ES-I3 (cell line): ENCODE data around the gene ATG5.

Experiments
- H3K36me3 ChIP-seq: 2 replicates; pipeline ENCODE4 v1.6.1; 2013; ENCODE audit warnings: mild to moderate bottlenecking, low read length, control low read depth, moderate library complexity; ENCODE audit not compliant: insufficient read depth
- H3K4me1 ChIP-seq: 2 replicates; pipeline ENCODE4 v1.6.1; 2013; ENCODE audit warnings: mild to moderate bottlenecking, control low read depth, low read length; ENCODE audit not compliant: insufficient read depth
- H3K9ac ChIP-seq: 2 replicates; pipeline ENCODE4 v1.6.1; 2013; ENCODE audit warnings: low read depth, mild to moderate bottlenecking, low read length, moderate library complexity
- H3K9me3 ChIP-seq: 2 replicates; pipeline ENCODE4 v1.6.1; 2013; ENCODE audit warnings: mild to moderate bottlenecking, low read length, moderate library complexity; ENCODE audit not compliant: control insufficient read depth, insufficient read depth

ATG5 gene

DNA sequence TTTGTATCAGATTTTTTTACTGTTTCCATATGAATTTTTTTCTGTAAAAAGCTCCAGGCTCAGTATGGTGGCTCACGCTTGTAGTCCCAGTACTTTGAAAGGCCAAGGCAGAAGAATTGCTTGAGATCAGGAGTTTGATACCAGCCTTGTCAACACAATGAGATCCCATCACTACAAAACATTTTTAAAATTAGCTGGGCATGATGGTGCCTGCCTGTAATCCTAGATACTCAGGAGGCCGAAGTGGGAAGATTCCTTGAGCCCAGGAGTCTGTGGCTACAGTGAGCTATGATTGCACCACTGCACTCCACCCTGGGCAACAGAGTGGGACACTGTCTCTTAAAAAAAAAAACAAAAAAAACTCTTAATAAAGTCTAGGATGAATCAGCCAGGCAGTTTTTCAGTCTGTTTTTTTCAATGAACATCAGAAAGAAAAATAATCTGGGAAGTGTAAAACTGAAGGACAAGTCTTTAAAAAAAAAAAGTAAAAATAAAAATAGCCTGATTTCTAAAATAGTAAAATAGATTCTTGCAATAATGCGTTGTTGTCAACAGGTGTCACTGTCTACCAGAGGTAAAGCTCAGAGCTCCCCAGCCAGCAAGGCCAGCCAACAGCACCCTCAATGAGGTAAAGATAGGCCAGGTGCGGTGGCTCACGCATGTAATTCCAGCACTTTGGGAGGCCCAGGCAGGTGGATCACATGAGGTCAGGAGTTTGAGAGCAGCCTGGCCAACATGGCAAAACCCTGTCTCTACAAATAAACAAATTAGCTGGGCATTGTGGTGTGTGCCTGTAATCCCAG is 9.3 kb upstream of the ATG5 start:
- Histone ChIP-seq H3K36me3 (no peaks in the 10 kb centered on the region), H3K4me1 (no peaks in the 10 kb centered on the region), H3K9me3 (no peaks in the 10 kb centered on the region), H3K9ac (no peak overlapping the region)

DNA sequence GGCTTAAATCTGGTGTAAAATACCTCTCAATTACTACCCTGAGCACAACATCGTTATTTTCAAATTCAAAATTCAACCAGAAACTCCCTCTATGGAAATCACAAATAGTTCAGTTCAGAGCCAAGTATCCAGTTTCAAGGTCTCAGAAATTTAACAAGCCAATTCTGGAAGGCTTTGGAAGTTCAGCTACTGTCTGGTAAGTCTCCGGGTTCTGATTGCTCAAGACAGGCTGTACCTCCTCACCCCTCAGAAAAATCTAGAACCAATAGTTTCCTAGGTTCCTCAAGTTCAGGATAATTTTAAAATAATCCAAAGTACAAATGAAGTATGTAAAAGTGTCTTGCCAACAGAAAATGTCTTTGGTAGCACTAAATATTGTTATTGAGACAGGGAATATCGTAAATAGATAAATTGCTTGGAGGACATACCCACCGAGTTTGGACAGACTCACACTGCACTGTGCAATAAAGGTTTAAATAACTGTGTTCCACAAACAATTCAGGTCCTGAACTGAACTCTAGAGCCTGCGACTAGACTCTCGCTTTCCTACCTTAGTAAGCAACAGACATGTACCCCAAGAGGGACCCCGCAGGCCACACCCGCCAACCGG is 729 bp downstream of the ATG5 start:
- no peaks in the 10 kb centered on the region for H3K36me3 ChIP-seq
- H3K9ac ChIP-seq: peak overlapping the region; percentile 91
- no peaks in the 10 kb centered on the region; the same call in 1 of the 2 replicates for H3K9me3 ChIP-seq
- H3K4me1 ChIP-seq: peaks cover 7% of the 10 kb centered on the region; the same call in 1 of the 2 replicates

DNA sequence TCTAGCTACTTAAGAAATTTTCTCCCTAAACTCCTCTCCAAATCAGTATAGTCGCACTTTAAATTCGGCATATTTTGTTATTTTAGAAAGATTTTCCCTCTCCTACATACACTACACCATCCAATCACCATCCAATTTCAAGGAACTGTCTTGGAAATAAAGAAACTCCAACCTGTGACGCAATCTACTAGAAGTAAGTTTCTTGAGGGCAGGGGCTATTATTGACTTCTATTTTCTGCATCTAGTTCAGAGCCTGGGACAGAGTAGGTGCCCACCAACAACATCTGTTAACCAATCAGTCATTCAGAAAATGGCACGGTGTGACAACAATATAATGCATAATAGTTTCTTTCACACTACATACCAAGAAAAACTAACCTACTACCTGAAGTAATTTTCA is 3.6 kb downstream of the ATG5 start:
- Histone ChIP-seq H3K9me3 (no peaks in the 10 kb centered on the region; the same call in 1 of the 2 replicates), H3K36me3 (no peaks in the 10 kb centered on the region), H3K4me1 (peaks cover 7% of the 10 kb centered on the region; the same call in 1 of the 2 replicates), H3K9ac (no peak overlapping the region)

DNA sequence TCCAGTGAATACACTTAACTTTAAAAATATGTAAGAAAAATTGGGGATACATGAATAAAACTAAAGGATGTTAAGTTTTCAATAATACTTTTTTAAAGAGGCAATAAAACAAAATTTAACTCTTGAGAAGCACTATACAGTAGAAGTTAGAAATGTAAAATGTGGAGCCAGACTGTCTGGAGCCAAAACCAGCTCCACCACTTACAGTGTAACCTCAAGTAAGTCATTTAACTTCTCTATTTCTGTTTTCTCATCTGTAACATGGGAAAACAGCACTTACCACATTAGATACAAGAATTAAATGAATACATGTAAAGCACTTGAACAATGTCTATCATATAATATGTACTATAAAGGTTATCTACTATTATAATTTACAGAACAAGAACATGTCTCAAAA is 6.7 kb downstream of the ATG5 start:
- Histone ChIP-seq H3K9me3 (no peaks in the 10 kb centered on the region; the same call in 1 of the 2 replicates), H3K36me3 (no peaks in the 10 kb centered on the region; the same call in 1 of the 2 replicates), H3K9ac (no peak overlapping the region), H3K4me1 (no peaks in the 10 kb centered on the region)

DNA sequence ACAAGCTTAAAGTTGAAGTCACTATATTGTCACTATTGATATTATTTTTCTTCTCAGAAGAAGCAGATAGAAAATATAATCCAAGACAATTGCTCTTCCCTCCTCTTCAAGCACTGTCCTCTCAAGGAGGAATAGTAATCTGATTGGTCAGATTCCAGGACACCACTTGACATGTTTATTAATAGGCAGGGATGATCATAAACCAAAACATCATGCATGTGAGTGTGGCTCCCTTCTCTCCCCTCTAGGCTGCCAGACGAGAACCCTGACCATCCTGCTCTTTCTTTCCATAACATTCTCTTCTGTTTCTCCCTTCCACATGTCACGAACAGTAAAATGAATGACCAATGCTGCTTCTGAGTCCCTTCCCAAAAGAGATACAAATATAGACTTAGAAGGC is 7.5 kb downstream of the ATG5 start:
- H3K4me1 ChIP-seq: no peaks in the 10 kb centered on the region
- H3K9me3 ChIP-seq: no peaks in the 10 kb centered on the region; the same call in 1 of the 2 replicates
- H3K36me3 ChIP-seq: no peaks in the 10 kb centered on the region; the same call in 1 of the 2 replicates
- no peak overlapping the region for H3K9ac ChIP-seq

DNA sequence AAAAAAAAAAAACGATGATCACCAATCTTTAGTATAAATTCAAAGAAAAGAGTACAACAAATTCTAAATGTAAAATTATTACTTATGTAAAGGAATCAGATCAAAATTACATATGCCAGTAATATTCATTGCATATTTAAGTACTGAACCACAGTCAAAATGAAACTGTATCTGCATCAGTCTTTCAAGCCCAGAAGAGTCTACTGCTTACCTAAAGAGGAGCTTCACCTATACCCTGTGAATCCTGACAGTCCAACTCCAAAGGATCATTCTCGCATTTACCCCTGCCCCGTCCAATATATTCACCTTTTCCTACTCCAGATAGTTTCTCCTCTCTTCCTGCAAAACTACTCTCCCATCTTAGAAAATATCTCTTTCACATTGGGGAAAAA is 9.2 kb downstream of the ATG5 start:
- no peaks in the 10 kb centered on the region for H3K9me3 ChIP-seq
- no peak overlapping the region for H3K9ac ChIP-seq
- H3K4me1 ChIP-seq: no peaks in the 10 kb centered on the region
- H3K36me3 ChIP-seq: peaks cover 3% of the 10 kb centered on the region; the same call in 1 of the 2 replicates

DNA sequence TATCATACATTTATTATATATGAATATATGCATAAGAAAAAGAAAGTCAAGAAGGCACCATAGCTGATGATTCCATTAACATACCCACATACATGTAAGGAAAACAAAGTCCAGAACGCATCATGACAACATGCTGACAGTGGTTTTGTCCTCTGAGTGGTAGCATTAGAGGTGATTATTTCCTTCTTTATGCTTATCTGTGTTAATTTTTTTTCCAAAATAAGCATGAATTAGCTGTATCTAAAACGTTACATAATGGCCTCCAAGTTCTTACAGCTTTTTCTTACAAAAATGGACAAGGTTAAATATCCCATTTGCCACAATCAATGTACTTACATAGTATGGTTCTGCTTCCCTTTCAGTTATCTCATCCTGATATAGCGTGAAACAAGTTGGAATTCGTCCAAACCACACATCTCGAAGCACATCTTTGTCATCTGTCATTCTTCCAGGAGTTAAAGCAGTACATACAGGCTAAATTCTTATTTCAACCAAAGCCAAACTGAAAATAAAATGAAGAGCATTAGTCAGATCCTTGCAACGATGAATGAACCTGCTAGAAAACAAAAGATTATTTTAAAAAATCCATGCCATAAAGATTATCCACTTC is 9.7 kb downstream of the ATG5 start:
- Histone ChIP-seq H3K36me3 (peaks cover 3% of the 10 kb centered on the region; the same call in 1 of the 2 replicates), H3K4me1 (no peaks in the 10 kb centered on the region), H3K9me3 (no peaks in the 10 kb centered on the region), H3K9ac (no peak overlapping the region)

DNA sequence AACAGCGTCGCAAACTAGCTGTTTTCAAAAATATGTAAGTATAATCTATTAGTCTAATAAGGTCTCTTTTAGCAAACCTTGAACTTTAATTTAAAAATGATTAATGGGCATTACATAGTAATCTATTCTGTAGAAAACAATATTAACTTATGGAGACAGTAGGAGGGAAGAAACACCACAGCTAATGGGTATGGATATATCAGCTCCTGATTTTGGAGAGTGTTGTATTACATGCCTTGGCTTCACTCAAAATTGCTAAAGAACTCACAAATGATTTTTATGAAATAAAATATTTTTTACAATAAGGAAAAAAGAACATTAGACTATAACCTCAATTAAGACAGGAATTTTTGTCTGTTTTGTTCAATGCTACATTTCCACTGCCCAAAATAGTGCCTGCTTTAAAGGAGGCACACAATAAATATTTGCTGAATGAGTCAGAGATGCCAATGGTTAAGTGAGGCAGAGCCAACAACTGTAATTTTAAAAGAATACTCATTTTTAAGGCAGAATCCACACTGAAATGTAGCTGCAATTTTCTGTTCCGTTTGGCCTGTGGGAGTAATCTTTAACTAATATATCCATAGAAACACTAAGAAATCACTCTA is 15.7 kb downstream of the ATG5 start:
- no peak overlapping the region for H3K9ac ChIP-seq
- no peaks in the 10 kb centered on the region for H3K9me3 ChIP-seq
- H3K36me3 ChIP-seq: 0 out of 2 replicates have a peak, but pooled peaks cover 3% of the 10 kb centered on the region
- peaks cover 7% of the 10 kb centered on the region; the same call in 1 of the 2 replicates for H3K4me1 ChIP-seq

DNA sequence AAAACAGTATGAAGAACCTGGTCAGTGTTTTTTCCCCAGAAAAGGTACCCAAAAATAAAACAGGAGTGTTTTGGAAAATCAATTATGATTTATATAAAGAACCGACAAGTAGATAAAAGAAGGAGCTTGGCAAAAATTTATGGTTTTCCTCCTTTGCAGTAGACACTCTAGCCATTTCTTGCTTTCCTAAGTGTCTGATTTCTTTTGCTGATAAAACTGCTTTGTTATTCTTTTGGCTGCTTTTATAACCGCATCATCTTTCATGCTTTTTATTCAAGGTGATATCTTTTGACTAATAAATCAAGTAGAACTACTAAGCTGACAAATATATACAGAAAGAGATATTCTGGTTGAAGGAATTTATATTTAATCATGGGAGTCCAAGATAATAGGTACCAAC is 16.6 kb downstream of the ATG5 start:
- Histone ChIP-seq H3K36me3 (0 out of 2 replicates have a peak, but pooled peaks cover 3% of the 10 kb centered on the region), H3K9me3 (no peaks in the 10 kb centered on the region), H3K4me1 (peaks cover 7% of the 10 kb centered on the region; the same call in 1 of the 2 replicates), H3K9ac (no peak overlapping the region)

DNA sequence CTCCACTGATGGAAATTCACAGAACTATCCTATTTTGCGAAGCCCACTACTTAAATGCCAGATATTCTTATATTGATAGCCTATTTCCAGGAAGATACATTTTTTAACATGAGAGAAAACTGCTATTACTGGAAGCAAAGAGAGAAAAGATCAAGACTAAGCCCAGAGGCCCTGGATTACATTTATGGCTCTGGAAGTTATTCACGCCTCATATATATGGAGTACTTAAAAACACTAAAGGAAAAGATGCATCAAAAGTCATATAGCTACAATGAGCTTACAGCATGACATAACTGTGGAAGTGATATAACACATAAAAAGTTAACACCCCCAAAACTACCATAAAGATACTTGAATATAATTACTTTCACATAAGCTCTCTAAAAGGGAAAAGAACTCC is 19.8 kb downstream of the ATG5 start:
- Histone ChIP-seq H3K9ac (no peak overlapping the region), H3K9me3 (no peaks in the 10 kb centered on the region), H3K4me1 (peaks cover 7% of the 10 kb centered on the region; the same call in 1 of the 2 replicates), H3K36me3 (no peaks in the 10 kb centered on the region)

DNA sequence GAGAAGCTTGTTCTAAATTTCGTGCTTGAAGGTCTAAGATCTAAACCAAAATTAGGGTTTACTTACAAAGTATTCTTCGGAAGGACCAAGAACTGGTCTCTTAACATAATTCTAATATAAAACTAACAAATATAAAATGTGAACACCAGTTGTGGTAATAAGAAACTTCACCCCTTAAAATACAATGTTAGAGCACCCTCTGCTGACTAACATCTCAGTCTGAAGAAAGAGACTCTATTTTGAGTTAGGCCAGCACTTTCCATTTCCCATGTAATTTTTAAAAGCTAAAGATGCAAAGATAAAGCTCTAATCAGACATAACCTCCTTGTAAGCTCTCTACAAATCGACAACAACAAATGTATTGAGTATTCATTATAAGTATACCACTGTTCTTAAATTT is 24.6 kb downstream of the ATG5 start:
- Histone ChIP-seq H3K9me3 (no peaks in the 10 kb centered on the region), H3K36me3 (no peaks in the 10 kb centered on the region), H3K9ac (no peak overlapping the region), H3K4me1 (no peaks in the 10 kb centered on the region)

DNA sequence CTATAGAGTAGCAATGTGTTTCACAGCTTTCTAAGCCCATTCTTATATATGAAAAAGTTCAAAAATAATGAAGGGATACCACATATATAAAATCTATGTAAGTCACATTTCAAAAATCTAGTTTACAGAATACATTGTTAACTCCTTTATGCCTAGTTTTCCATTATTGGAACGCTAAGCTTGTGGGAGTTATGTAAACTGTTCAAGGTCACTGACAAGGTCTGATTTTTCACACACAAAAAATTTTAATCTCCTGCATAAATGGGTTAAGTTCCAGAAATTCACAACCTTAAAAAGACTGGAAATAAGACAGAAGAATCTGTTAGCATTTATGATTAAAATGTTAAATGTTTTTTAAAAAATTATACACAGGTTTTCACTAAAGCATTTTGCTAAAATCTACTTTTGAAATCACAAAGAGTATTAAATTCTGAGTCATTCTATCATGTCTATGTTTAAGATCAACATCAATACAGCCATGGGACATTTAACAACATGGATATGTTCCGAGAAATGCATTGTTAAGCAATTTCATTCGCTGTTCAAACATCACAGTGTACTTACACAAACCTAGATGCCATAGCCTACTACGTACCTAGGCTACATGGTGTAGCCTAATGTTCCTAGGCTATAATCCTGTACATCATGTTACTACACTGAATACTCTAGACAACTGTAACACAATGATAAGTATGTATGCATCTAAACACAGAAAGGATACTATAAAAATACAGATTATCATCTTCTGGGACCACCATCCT is 25.4 kb downstream of the ATG5 start:
- no peaks in the 10 kb centered on the region for H3K4me1 ChIP-seq
- no peaks in the 10 kb centered on the region for H3K9me3 ChIP-seq
- H3K36me3 ChIP-seq: no peaks in the 10 kb centered on the region
- no peak overlapping the region for H3K9ac ChIP-seq

DNA sequence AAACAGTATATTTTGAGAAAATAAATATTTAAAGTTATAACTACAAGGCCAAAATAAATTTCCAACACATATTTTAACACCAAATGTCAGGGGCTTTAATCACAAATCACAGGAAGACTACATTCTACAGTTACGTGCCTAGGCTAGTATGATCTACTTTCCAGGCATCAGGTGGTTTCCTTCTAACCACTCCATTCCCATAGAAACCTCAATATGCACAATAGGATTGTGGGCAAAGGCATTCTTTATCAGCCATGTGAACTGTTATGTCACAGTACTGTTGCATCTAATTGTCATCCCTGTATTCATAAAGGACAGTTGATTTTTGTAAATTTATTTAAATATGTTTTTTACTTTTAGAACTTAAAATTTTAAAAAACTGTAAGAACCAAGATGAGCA is 32.4 kb downstream of the ATG5 start:
- H3K4me1 ChIP-seq: no peaks in the 10 kb centered on the region
- H3K9me3 ChIP-seq: no peaks in the 10 kb centered on the region; the same call in 1 of the 2 replicates

DNA sequence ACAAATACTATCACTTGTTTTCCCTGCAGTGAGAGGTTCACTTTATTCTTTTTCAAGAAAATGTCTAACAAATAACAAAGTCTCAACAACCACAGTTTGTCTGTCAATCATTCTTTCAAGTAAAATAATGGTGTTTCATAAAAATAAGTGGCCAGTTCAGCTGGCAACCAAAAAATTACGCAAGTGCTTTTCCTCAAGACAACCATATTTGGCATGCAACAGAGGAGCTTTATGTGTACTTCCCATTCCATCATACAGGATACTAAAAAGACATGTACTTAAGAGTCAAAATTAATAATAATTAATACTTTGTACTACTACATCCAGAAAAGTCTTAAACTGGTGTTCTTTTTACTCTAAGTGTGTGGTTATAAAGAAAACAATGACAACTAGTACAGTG is 34.6 kb downstream of the ATG5 start:
- Histone ChIP-seq H3K9me3 (no peaks in the 10 kb centered on the region; the same call in 1 of the 2 replicates), H3K4me1 (peaks cover 7% of the 10 kb centered on the region; the same call in 1 of the 2 replicates), H3K36me3 (peaks cover 4% of the 10 kb centered on the region; the same call in 1 of the 2 replicates), H3K9ac (no peak overlapping the region)

More for the DNA sequence above, 32.4 kb downstream of the ATG5 start:
- Histone ChIP-seq H3K9ac (no peak overlapping the region), H3K36me3 (peaks cover 4% of the 10 kb centered on the region; the same call in 1 of the 2 replicates)
